ENCODE data around the gene SMG1. TPM values are rescaled to one million over a fixed set of nuclear protein-coding genes. Genes with fewer than 3 reads are reported as not detected.

The SMG1 gene
- total RNA-seq, 1 donor from 2014 or later, result 39.9 TPM

GRCh38 chr16:18852647-18853046, 73.6 kb downstream of the SMG1 start:
- DNase-seq (ENCODE audit: low read depth in 2 of 2), result no peak

- no peak for DNase-seq (ENCODE audit: low read depth in 2 of 2)
Observed at GRCh38 chr16:18846416-18846815, 79.8 kb downstream of the SMG1 start.

- no peak for DNase-seq (ENCODE audit: low read depth in 2 of 2)
Observed at GRCh38 chr16:18842565-18842964, 83.6 kb downstream of the SMG1 start.

GRCh38 chr16:18841833-18842525, 84.2 kb downstream of the SMG1 start:
- DNase-seq (ENCODE audit: low read depth in 2 of 2), result no peak

GRCh38 chr16:18839555-18839954, 86.7 kb downstream of the SMG1 start:
- no peak for DNase-seq (ENCODE audit: low read depth in 2 of 2)

GRCh38 chr16:18836702-18837101, 89.5 kb downstream of the SMG1 start:
- no peak for DNase-seq (ENCODE audit: low read depth in 2 of 2)

- no peak for DNase-seq (ENCODE audit: low read depth in 2 of 2)
Observed at GRCh38 chr16:18834864-18835263, 91.3 kb downstream of the SMG1 start.

- DNase-seq (ENCODE audit: low read depth in 2 of 2), result no peak
Observed at GRCh38 chr16:18833707-18834505, 92.3 kb downstream of the SMG1 start.

- no peak for DNase-seq (ENCODE audit: low read depth in 2 of 2)
Observed at GRCh38 chr16:18832613-18833012, 93.6 kb downstream of the SMG1 start.

GRCh38 chr16:18832006-18832405, 94.2 kb downstream of the SMG1 start:
- DNase-seq (ENCODE audit: low read depth in 2 of 2), result no peak

- no peak for DNase-seq (ENCODE audit: low read depth in 2 of 2)
Observed at GRCh38 chr16:18829251-18829650, 97.0 kb downstream of the SMG1 start.

- DNase-seq (ENCODE audit: low read depth in 2 of 2), result no peak
Observed at GRCh38 chr16:18827890-18828289, 98.3 kb downstream of the SMG1 start.

GRCh38 chr16:18816286-18816685, 109.9 kb downstream of the SMG1 start:
- no peak for DNase-seq (ENCODE audit: low read depth in 2 of 2)

GRCh38 chr16:18811925-18812324, 114.3 kb downstream of the SMG1 start:
- no peak for DNase-seq (ENCODE audit: low read depth in 2 of 2)

- DNase-seq (ENCODE audit: low read depth in 2 of 2), result no peak
Observed at GRCh38 chr16:18809165-18809564, 117.0 kb downstream of the SMG1 start.

GRCh38 chr16:18805257-18805773, 120.9 kb downstream of the SMG1 start:
- no peak for DNase-seq (ENCODE audit: low read depth in 2 of 2)

GRCh38 chr16:18804540-18804939, 121.7 kb downstream of the SMG1 start:
- no peak for DNase-seq (ENCODE audit: low read depth in 2 of 2)

GRCh38 chr16:18803569-18804462, 122.4 kb downstream of the SMG1 start:
- peak in 1 of 2 donors; percentile 81 for DNase-seq (ENCODE audit: low read depth in 2 of 2)

- DNase-seq (ENCODE audit: low read depth in 2 of 2), result no peak
Observed at GRCh38 chr16:18802767-18803343, 123.4 kb downstream of the SMG1 start.

- DNase-seq (ENCODE audit: low read depth in 2 of 2), result peak; percentile 98 to 100
Observed at GRCh38 chr16:18801145-18801972, 124.8 kb downstream of the SMG1 start, which contains the start of gene ARL6IP1. ARL6IP1 (minus strand) TSS chr16:18801549; CDS start chr16:18801466, 83 bp downstream.

All from dermis microvascular lymphatic vessel endothelial cell (primary cell).